ENCODE measurements around the gene UNG. TPM values are rescaled to one million over a fixed set of nuclear protein-coding genes. Genes with fewer than 3 reads are reported as not detected.
A peak's percentile ranks its signal among the peaks of the same experiment; 100 is the strongest.

The UNG gene
- total RNA-seq, 1 donor from 2014 or later, result 84.1 TPM

DNA sequence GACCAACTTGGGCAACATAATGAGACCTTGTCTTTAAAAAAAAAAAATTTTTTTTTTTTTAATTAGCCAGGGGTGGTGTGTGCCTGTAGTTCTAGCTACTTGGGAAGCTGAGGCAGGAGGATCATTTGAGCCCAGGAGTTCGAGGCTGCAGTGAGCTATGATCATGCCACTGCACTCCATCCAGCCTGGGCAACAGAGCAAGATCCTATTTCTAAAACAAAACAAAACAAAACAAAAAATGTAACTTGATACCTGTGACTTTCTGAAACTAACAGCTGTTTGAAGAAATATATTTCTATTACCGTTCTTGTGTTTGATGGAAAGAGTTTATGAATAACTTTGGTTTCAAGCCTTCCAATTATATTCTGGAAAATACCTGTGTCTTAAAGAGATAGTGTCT, 17.2 kb downstream of the UNG start:
- TF ChIP-seq, protein P1, sequence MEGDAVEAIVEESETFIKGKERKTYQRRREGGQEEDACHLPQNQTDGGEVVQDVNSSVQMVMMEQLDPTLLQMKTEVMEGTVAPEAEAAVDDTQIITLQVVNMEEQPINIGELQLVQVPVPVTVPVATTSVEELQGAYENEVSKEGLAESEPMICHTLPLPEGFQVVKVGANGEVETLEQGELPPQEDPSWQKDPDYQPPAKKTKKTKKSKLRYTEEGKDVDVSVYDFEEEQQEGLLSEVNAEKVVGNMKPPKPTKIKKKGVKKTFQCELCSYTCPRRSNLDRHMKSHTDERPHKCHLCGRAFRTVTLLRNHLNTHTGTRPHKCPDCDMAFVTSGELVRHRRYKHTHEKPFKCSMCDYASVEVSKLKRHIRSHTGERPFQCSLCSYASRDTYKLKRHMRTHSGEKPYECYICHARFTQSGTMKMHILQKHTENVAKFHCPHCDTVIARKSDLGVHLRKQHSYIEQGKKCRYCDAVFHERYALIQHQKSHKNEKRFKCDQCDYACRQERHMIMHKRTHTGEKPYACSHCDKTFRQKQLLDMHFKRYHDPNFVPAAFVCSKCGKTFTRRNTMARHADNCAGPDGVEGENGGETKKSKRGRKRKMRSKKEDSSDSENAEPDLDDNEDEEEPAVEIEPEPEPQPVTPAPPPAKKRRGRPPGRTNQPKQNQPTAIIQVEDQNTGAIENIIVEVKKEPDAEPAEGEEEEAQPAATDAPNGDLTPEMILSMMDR (IDR thresholded peaks at IDR 0.05; ENCODE audit: unreplicated experiment), result no peak
- Mint-ChIP-seq H3K27ac (peak overlapping the region; percentile 42), H3K36me3 (ENCODE audit: insufficient read depth) (peaks cover 3% of the 10 kb centered on the region), H3K4me3 (ENCODE audit: low read depth) (no peak overlapping the region), H3K4me1 (ENCODE audit: low read depth) (peaks cover 36% of the 10 kb centered on the region), H3K27me3 (no peaks in the 10 kb centered on the region), H3K9me3 (ENCODE audit: low read depth) (no peaks in the 10 kb centered on the region)
- DNase-seq (ENCODE audit: low spot score, unreplicated experiment), result no peak

DNA sequence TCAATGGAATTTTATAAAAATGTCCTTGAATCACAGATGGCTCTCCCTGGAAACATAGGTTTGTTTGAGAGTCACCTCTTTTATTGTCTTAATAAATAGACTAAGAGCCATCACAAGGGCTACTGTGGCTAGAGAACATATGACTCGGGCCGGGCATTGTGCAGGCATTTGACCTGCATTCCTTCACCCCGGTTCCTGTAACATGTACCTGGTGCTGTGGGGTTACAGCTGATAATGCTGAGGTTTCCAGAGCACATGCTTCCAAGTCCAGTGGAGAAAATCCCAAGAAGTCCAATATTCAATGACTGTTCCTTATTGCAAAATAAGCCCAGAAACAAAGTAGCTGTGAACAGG, 18.0 kb downstream of the UNG start:
- Mint-ChIP-seq H3K36me3 (ENCODE audit: insufficient read depth) (peaks cover 3% of the 10 kb centered on the region), H3K4me1 (ENCODE audit: low read depth) (peaks cover 35% of the 10 kb centered on the region), H3K27ac (peak overlapping the region; percentile 92), H3K9me3 (ENCODE audit: low read depth) (no peaks in the 10 kb centered on the region), H3K4me3 (ENCODE audit: low read depth) (no peak overlapping the region), H3K27me3 (no peaks in the 10 kb centered on the region)
- no peak for DNase-seq (ENCODE audit: low spot score, unreplicated experiment)
- TF ChIP-seq, protein P1 (IDR thresholded peaks at IDR 0.05; ENCODE audit: unreplicated experiment), result no peak

DNA sequence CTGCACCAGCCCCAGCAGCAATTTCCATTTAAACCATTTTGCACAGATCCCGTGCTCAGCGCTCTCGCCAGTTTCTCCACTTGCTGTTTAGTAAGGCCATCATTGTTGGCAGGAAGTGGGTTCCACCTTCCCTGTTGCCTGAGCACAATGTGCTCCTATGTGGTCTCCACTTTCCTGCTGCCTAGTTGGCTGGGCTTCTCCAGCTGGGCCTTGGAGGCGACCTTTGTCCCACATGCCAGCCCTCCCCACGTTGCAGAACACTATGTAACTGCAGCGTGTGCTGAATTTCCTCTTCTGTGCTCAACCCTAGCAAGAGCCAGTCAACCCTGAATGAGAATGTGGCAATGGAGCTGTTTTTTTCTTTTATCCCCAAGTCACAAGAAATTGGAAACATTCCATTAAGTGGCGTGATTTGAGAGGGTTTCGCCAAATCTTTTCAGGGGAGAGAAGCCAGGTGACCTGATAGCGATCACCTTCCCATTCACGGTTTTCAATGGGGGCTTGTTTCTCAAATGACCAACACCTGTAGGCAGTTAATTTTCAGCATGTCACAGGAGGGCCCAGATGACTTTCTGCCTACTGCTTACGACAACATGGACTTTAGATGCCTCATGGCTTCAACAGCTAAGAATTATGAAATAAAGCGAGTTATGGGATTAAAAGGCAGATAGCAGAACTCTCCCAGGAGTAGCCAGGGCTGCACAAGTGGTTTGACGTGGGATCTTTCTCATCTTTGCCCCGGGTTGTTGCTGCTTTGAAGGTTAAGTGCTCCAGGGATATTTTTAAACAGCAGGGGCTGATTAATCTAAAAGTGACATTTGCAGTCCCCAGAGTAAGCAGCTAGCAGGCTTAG, 18.6 kb downstream of the UNG start, which contains the start of gene ACACB:
Gene ACACB, plus strand, starts transcription at position 830 of the 853 bp plus-strand sequence. CDS start 22,819 bp downstream, outside the sequence.
- H3K27ac Mint-ChIP-seq, result peak within 1 kb of the TSS; percentile 92
- no peaks in the 10 kb centered on the region for H3K9me3 Mint-ChIP-seq (ENCODE audit: low read depth)
- no peak for DNase-seq (ENCODE audit: low spot score, unreplicated experiment)
- H3K4me3 Mint-ChIP-seq (ENCODE audit: low read depth), result peak within 1 kb of the TSS; percentile 17
- TF ChIP-seq, protein P1 (IDR thresholded peaks at IDR 0.05; ENCODE audit: unreplicated experiment), result no peak
- H3K36me3 Mint-ChIP-seq (ENCODE audit: insufficient read depth), result peaks cover 1% of the 10 kb centered on the region
- H3K27me3 Mint-ChIP-seq, result no peaks in the 10 kb centered on the region
- peaks cover 32% of the 10 kb centered on the region for H3K4me1 Mint-ChIP-seq (ENCODE audit: low read depth)

DNA sequence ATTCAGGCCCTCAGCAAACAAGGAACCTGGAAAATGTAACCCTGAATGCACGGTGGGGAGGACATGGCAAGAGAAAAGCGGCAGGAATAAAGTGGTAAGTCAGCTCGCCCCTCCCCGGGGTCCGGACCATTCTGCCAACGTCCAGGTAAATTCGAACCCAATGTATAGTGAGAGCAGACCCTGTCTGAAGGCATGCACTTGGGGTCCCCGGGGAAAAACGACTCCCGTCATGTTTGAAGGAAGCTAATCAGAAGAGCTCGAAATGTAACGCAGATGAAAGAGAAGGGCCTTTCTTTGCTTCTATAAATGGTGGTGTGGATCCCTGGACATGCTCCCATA, 19.2 kb downstream of the UNG start:
- DNase-seq (ENCODE audit: low spot score, unreplicated experiment), result no peak
- Mint-ChIP-seq H3K4me3 (ENCODE audit: low read depth) (peak overlapping the region; percentile 17), H3K27me3 (no peaks in the 10 kb centered on the region), H3K36me3 (ENCODE audit: insufficient read depth) (peaks cover 1% of the 10 kb centered on the region), H3K27ac (peak overlapping the region; percentile 92), H3K4me1 (ENCODE audit: low read depth) (peaks cover 32% of the 10 kb centered on the region), H3K9me3 (ENCODE audit: low read depth) (no peaks in the 10 kb centered on the region)
- TF ChIP-seq, protein P1 (IDR thresholded peaks at IDR 0.05; ENCODE audit: unreplicated experiment), result no peak

DNA sequence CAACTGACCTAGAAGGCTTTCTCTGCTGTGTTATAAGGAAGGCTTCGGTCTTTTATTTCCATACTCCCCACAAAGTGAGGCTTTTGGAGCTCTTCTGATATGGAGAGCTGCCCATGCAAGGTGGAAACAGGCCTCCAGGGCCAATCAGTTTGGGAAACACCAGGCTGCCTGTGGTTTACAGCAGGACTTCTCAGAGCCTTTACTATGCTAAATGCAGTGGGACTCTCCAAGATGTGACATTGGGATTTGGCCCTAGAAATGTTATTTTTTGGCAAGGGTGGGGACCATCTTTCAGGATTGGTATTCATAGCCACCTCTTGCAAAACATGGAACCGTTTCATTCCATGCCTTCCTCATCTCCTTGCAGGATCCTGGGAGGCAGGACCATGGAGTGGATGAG, 22.7 kb downstream of the UNG start:
- Mint-ChIP-seq H3K4me1 (ENCODE audit: low read depth) (peaks cover 20% of the 10 kb centered on the region), H3K27ac (peak overlapping the region; percentile 12), H3K36me3 (ENCODE audit: insufficient read depth) (peaks cover 1% of the 10 kb centered on the region), H3K9me3 (ENCODE audit: low read depth) (no peaks in the 10 kb centered on the region), H3K4me3 (ENCODE audit: low read depth) (no peak overlapping the region), H3K27me3 (no peaks in the 10 kb centered on the region)
- TF ChIP-seq, protein P1 (IDR thresholded peaks at IDR 0.05; ENCODE audit: unreplicated experiment), result no peak
- DNase-seq (ENCODE audit: low spot score, unreplicated experiment), result no peak
